ENCODE measurements around the gene CACNA1C. TPM values are rescaled to one million over a fixed set of nuclear protein-coding genes. Genes with fewer than 3 reads are reported as not detected.

The CACNA1C gene
- polyA plus RNA-seq, 1 of the 3 experiments (the other 2 are of a cell fraction), result 1.5 TPM

DNA sequence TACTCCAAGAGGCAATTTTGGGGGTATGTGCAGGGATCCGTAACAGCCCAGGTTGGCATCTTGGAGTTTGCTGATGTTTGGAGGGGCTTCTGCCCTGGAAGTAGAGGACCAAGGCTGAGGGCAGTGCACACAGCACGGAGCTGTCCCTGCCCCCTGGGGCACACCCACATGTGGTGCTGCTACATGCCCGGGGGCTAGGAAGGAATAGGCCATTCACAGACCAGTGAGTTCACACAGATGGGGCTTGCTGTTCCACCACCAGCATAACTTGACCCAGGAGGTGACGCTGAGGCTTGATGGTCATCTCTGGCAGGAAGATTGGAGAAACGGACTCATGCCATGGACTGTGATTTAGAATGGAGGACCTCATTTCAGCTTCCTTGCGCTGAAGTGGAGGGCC is 510.9 kb downstream of the CACNA1C start:
- Histone ChIP-seq H3K4me2 (no peak overlapping the region), H3K27ac (ENCODE audit: low read depth in 2 of 2, low read length in 1 of 2) (no peak overlapping the region), H3K9ac (no peak overlapping the region), H3K36me3 (replicated peaks in 1 of 2; ENCODE audit: control insufficient read depth in 1 of 2, insufficient read depth in 2 of 2, low read length in 1 of 2) (no peaks in the 10 kb centered on the region), H2AFZ (ENCODE audit: low read depth) (no peak overlapping the region), H4K20me1 (ENCODE audit: insufficient read depth) (no peaks in the 10 kb centered on the region), H3K9me2 (no peaks in the 10 kb centered on the region), H3F3A (replicated peaks; ENCODE audit: insufficient read depth) (no peaks in the 10 kb centered on the region), H3K27me3 (ENCODE audit: insufficient read depth) (no peaks in the 10 kb centered on the region), H3K4me1 (ENCODE audit: control insufficient read depth in 1 of 2, insufficient read depth in 2 of 2, low read depth in 1 of 2, low read length in 1 of 2) (peaks cover 0 to 12% of the 10 kb centered on the region in 2 experiments; a peak in 1 of 4 replicates), H3K79me2 (ENCODE audit: insufficient read depth) (no peaks in the 10 kb centered on the region), H3K4me3 (ENCODE audit: low read depth in 2 of 2, low read length in 1 of 2) (no peak overlapping the region), H3K9me3 (no peaks in the 10 kb centered on the region)
- DNase-seq, result no peak
- ChIA-PET POLR2A (no interaction called here), CTCF (interaction anchor here (3.6 kb wide), 1 partner anchor 19 kb away, joined by 21 read pairs; no protein-coding TSS in a partner anchor)
- WGBS (ENCODE audit: low lambda C conversion rate), result 57% methylated on average over 5 of the region's 6 CpGs
- TF ChIP-seq EP300 (IDR thresholded peaks at IDR 0.05; ENCODE audit: borderline replicate concordance in 1 of 2, low read depth in 1 of 2, low read length in 1 of 2), result no peak

- H3F3A ChIP-seq (replicated peaks; ENCODE audit: insufficient read depth), result no peaks in the 10 kb centered on the region
- no peak for TF ChIP-seq ELF1 (IDR thresholded peaks at IDR 0.05)
- no peak for TF ChIP-seq FOXM1 (IDR thresholded peaks at IDR 0.05; ENCODE audit: low read depth)
- TF ChIP-seq, protein P1, sequence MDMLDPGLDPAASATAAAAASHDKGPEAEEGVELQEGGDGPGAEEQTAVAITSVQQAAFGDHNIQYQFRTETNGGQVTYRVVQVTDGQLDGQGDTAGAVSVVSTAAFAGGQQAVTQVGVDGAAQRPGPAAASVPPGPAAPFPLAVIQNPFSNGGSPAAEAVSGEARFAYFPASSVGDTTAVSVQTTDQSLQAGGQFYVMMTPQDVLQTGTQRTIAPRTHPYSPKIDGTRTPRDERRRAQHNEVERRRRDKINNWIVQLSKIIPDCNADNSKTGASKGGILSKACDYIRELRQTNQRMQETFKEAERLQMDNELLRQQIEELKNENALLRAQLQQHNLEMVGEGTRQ (IDR thresholded peaks at IDR 0.05; ENCODE audit: borderline replicate concordance, low read depth, low read length), result no peak
- TF ChIP-seq FOSL2 (IDR thresholded peaks at IDR 0.05; ENCODE audit: borderline replicate concordance, low read depth), result no peak
- no peak for TF ChIP-seq EP300 (IDR thresholded peaks at IDR 0.05; ENCODE audit: borderline replicate concordance in 1 of 2, low read depth in 1 of 2, low read length in 1 of 2)
- TF ChIP-seq JUND (IDR thresholded peaks at IDR 0.05), result no peak
- TF ChIP-seq EZH2phosphoT487 (IDR thresholded peaks at IDR 0.05; ENCODE audit: borderline replicate concordance, low read depth), result no peak
- no peak for TF ChIP-seq MXI1 (IDR thresholded peaks at IDR 0.05; ENCODE audit: low read depth, low read length)
- TF ChIP-seq CHD2 (IDR thresholded peaks at IDR 0.05; ENCODE audit: low read length, partially characterized antibody), result no peak
- H3K9me3 ChIP-seq, result no peaks in the 10 kb centered on the region
- no peak overlapping the region for H3K4me3 ChIP-seq (ENCODE audit: low read depth in 2 of 2, low read length in 1 of 2)
- H3K36me3 ChIP-seq (replicated peaks in 1 of 2; ENCODE audit: control insufficient read depth in 1 of 2, insufficient read depth in 2 of 2, low read length in 1 of 2), result no peaks in the 10 kb centered on the region
- 81% methylated on average over 11 of the region's 12 CpGs for WGBS (ENCODE audit: low lambda C conversion rate)
- POLR2A ChIA-PET, result no interaction called here
- peaks cover 0 to 12% of the 10 kb centered on the region in 2 experiments; a peak in 1 of 4 replicates for H3K4me1 ChIP-seq (ENCODE audit: control insufficient read depth in 1 of 2, insufficient read depth in 2 of 2, low read depth in 1 of 2, low read length in 1 of 2)
- H3K9ac ChIP-seq, result no peak overlapping the region
- no peak for DNase-seq
- CTCF ChIA-PET, result interaction anchor here (3.6 kb wide), 1 partner anchor 17 kb away, joined by 21 read pairs; no protein-coding TSS in a partner anchor
- H3K27ac ChIP-seq (ENCODE audit: low read depth in 2 of 2, low read length in 1 of 2), result no peak overlapping the region
- H3K79me2 ChIP-seq (ENCODE audit: insufficient read depth), result no peaks in the 10 kb centered on the region
- H4K20me1 ChIP-seq (ENCODE audit: insufficient read depth), result no peaks in the 10 kb centered on the region
- no peaks in the 10 kb centered on the region for H3K27me3 ChIP-seq (ENCODE audit: insufficient read depth)
- H3K9me2 ChIP-seq, result no peaks in the 10 kb centered on the region
- H2AFZ ChIP-seq (ENCODE audit: low read depth), result no peak overlapping the region
- no peak overlapping the region for H3K4me2 ChIP-seq
These were observed 513.4 kb downstream of the CACNA1C start for GRCh38 chr12:2566161-2566560.

DNA sequence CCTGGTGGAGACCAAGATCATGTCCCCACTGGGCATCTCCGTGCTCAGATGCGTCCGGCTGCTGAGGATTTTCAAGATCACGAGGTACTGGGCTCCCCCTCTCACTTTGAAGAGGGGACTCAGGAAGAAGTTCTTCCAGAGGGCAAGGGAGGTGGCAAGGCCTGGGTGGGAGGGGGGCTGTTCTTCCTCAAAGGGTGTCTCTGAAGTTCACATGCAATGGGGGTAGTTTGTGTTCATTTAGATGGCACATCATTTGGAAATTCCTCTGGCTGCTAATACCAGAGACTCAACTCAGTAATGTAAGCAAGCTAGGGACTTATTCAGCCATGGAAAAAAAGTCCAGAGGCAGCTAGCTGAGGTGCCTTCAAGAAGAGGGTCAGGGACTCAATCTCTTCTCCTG is 514.9 kb downstream of the CACNA1C start:
- Histone ChIP-seq H3K9me2 (no peaks in the 10 kb centered on the region), H3F3A (replicated peaks; ENCODE audit: insufficient read depth) (no peaks in the 10 kb centered on the region), H3K27me3 (ENCODE audit: insufficient read depth) (no peaks in the 10 kb centered on the region), H3K9me3 (no peaks in the 10 kb centered on the region), H3K36me3 (replicated peaks in 1 of 2; ENCODE audit: control insufficient read depth in 1 of 2, insufficient read depth in 2 of 2, low read length in 1 of 2) (no peaks in the 10 kb centered on the region), H3K79me2 (ENCODE audit: insufficient read depth) (no peaks in the 10 kb centered on the region), H3K27ac (ENCODE audit: low read depth in 2 of 2, low read length in 1 of 2) (no peak overlapping the region), H2AFZ (ENCODE audit: low read depth) (no peak overlapping the region), H3K4me1 (ENCODE audit: control insufficient read depth in 1 of 2, insufficient read depth in 2 of 2, low read depth in 1 of 2, low read length in 1 of 2) (peaks cover 0 to 2% of the 10 kb centered on the region in 2 experiments; a peak in 1 of 4 replicates), H4K20me1 (ENCODE audit: insufficient read depth) (no peaks in the 10 kb centered on the region), H3K4me2 (no peak overlapping the region), H3K9ac (no peak overlapping the region), H3K4me3 (ENCODE audit: low read depth in 2 of 2, low read length in 1 of 2) (no peak overlapping the region)
- ChIA-PET POLR2A (no interaction called here), CTCF (no interaction called here)
- TF ChIP-seq TEAD4 (IDR thresholded peaks at IDR 0.05; ENCODE audit: borderline replicate concordance, insufficient read depth) (no peak), CHD2 (IDR thresholded peaks at IDR 0.05; ENCODE audit: low read length, partially characterized antibody) (no peak), FOXM1 (IDR thresholded peaks at IDR 0.05; ENCODE audit: low read depth) (no peak)
- 69% methylated on average over 4 of the region's 4 CpGs for WGBS (ENCODE audit: low lambda C conversion rate)
- DNase-seq, result no peak
